Measurements from ENCODE around the gene TSEN2. TPM values are rescaled to one million over a fixed set of nuclear protein-coding genes. Genes with fewer than 3 reads are reported as not detected.

TSEN2 gene
- total and polyA plus RNA-seq, 9 of the 15 experiments (the other 6 are each of a cell fraction or from before 2014, with no cell fraction given): 38.5 to 76.3 (median 46.6) TPM

DNA sequence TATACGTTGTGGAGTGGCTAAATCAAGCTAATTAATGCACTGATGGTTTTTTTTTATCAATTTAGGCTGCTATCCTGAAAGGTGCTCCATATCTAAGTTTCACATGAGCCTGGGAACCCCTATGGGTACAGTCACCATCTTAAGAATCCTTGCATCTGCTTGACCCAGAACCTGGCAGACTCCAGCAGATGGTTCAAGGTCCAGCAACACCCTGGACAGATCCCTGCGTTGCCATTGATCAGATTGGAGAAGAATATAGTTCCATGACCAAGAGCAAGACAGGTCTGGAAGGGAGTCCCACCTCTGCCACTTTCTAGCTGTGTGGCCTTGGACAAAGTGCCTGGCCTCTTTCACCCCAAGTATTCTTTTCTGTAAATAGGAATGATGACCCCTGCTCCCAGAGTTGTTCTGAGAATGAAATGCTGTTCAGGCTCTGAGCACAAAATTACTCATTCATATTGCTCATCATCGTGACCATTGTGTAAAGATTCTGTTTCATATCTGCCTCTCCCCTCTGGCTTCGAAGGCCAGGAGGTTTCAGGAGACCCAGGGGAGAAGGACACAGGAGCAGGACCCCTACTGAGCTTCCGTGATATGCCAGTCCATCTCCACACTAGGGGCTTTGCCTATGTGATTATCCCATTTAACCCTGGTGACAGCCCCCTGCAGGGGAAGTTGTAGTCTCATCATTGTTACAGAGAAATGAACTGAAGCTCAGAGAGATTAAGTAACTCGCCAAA lies 30.0 kb upstream of the TSEN2 start (continued):
- TF ChIP-seq NFE2L1 (tag; IDR thresholded peaks at IDR 0.05; ENCODE audit: borderline replicate concordance, low read depth) (no peak), GABPB2 (CRISPR knock-in tag; conservative IDR thresholded peaks at IDR 0.05) (no peak)
- TF ChIP-seq, protein P1, sequence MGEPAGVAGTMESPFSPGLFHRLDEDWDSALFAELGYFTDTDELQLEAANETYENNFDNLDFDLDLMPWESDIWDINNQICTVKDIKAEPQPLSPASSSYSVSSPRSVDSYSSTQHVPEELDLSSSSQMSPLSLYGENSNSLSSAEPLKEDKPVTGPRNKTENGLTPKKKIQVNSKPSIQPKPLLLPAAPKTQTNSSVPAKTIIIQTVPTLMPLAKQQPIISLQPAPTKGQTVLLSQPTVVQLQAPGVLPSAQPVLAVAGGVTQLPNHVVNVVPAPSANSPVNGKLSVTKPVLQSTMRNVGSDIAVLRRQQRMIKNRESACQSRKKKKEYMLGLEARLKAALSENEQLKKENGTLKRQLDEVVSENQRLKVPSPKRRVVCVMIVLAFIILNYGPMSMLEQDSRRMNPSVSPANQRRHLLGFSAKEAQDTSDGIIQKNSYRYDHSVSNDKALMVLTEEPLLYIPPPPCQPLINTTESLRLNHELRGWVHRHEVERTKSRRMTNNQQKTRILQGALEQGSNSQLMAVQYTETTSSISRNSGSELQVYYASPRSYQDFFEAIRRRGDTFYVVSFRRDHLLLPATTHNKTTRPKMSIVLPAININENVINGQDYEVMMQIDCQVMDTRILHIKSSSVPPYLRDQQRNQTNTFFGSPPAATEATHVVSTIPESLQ (CRISPR knock-in tag; IDR thresholded peaks at IDR 0.05): no peak

DNA sequence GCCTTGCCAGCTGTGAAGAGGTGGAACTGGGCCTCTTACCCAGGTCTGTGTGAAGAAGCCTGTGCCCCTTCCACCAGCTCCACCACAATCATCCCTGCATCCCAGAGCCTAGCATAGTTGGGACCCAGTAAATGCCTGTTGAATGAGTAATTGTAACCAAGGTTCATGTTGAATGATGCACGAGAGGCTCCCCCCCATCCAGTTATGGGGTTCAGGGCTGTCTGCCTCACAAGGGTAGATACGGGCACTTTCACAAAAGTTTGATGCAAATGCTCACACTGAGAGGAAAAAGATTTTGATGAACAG lies 29.5 kb upstream of the TSEN2 start:
- Histone ChIP-seq H3K9me3 (replicated peaks; ENCODE audit: control insufficient read depth, insufficient read depth, low read depth, low read length) (no peaks in the 10 kb centered on the region), H3K27me3 (ENCODE audit: control insufficient read depth in 2 of 2, insufficient read depth in 2 of 2, low read length in 2 of 2) (peaks cover 8 to 44% of the 10 kb centered on the region in 2 experiments), H3K9ac (ENCODE audit: insufficient read depth in 1 of 2, low read depth in 2 of 2, low read length in 2 of 2) (no peak overlapping the region), H3K36me3 (ENCODE audit: control insufficient read depth, insufficient read depth, low read length) (no peaks in the 10 kb centered on the region), H3K27ac (ENCODE audit: extremely low read depth, low read depth, low read length) (no peak overlapping the region), H3K4me3 (no peak overlapping the region), H3K79me2 (ENCODE audit: control insufficient read depth, insufficient read depth, low read length) (no peaks in the 10 kb centered on the region), H4K20me1 (replicated peaks; ENCODE audit: control insufficient read depth, insufficient read depth, low read length) (0 out of 2 replicates have a peak, but pooled peaks cover 5% of the 10 kb centered on the region), H3K4me1 (replicated peaks in 1 of 2; ENCODE audit: control insufficient read depth in 2 of 2, insufficient read depth in 2 of 2, low read length in 2 of 2) (no peaks in the 10 kb centered on the region), H2AFZ (ENCODE audit: low read depth, low read length) (no peak overlapping the region), H3K4me2 (ENCODE audit: insufficient read depth, low read length) (no peak overlapping the region), H3K9me1 (ENCODE audit: control insufficient read depth, insufficient read depth, low read length) (no peaks in the 10 kb centered on the region)
- no peak for ATAC-seq
- 5% methylated on average over 2 of the region's 2 CpGs for WGBS (ENCODE audit: insufficient coverage, low coverage, missing lambda C conversion rate)
- ChIA-PET POLR2A (no interaction called here), CTCF (ENCODE audit: low intra/inter-chr PET ratio) (interaction anchor here (0.6 kb wide), 1 partner anchor 799 kb away, joined by 3 read pairs; no protein-coding TSS in a partner anchor)
- no peak for TF ChIP-seq GATAD2B (IDR thresholded peaks at IDR 0.05; ENCODE audit: borderline replicate concordance)
- no peak for TF ChIP-seq FOXJ3 (CRISPR knock-in tag; IDR thresholded peaks at IDR 0.05)
- no peak for TF ChIP-seq SPI1 (IDR thresholded peaks at IDR 0.05; ENCODE audit: borderline replicate concordance, low read depth, low read length)
- TF ChIP-seq, protein P2, sequence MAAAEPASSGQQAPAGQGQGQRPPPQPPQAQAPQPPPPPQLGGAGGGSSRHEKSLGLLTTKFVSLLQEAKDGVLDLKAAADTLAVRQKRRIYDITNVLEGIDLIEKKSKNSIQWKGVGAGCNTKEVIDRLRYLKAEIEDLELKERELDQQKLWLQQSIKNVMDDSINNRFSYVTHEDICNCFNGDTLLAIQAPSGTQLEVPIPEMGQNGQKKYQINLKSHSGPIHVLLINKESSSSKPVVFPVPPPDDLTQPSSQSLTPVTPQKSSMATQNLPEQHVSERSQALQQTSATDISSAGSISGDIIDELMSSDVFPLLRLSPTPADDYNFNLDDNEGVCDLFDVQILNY (CRISPR knock-in tag; IDR thresholded peaks at IDR 0.05): no peak
- no peak for TF ChIP-seq ZNF212 (CRISPR knock-in tag; IDR thresholded peaks at IDR 0.05)
- no peak for TF ChIP-seq ZNF589 (CRISPR knock-in tag; IDR thresholded peaks at IDR 0.05; ENCODE audit: low read depth)
- no peak for TF ChIP-seq SMARCA4 (IDR thresholded peaks at IDR 0.05)
- no peak for TF ChIP-seq ARHGAP35 (IDR thresholded peaks at IDR 0.05; ENCODE audit: partially characterized antibody)
- no peak for TF ChIP-seq ZFP30 (CRISPR knock-in tag; IDR thresholded peaks at IDR 0.05; ENCODE audit: borderline replicate concordance)
- TF ChIP-seq ZNF23 (CRISPR knock-in tag; IDR thresholded peaks at IDR 0.05): no peak
- no peak for TF ChIP-seq CREM (IDR thresholded peaks at IDR 0.05; ENCODE audit: low read depth)
- no peak for TF ChIP-seq ZNF79 (CRISPR knock-in tag; IDR thresholded peaks at IDR 0.05; ENCODE audit: low read depth)
- no peak for TF ChIP-seq ARNT (IDR thresholded peaks at IDR 0.05)
- no peak for TF ChIP-seq SETDB1 (IDR thresholded peaks at IDR 0.05; ENCODE audit: low read length)
- no peak for TF ChIP-seq SNRNP70 (optimal IDR thresholded peaks at IDR 0.05; ENCODE audit: low read depth, low read length)
- no peak for DNase-seq (ENCODE audit: extremely low read depth in 1 of 4, low spot score in 3 of 4)
- no peak for FAIRE-seq
- in situ Hi-C loops (cut with MboI) (no loop called here), intact Hi-C loops (cut with micrococcal nuclease) (no loop called here)
- BruUV-seq (replicated peaks): no TSS peak

Data from K562 (cell line).